Sigmoid colon (tissue), 4 donors: ENCODE results near the gene OR1N1.

Experiments used
- CTCF ChIP-seq, 4 experiments: fragments of 450-650 bp in 3 of 4; fragments of 200-600 bp in 1 of 4; IDR thresholded peaks; one replicate each; pipeline ENCODE4 v1.5.1; 2016 to 2019; ENCODE audit warnings: antibody characterized with exemption in 4 of 4, mild to moderate bottlenecking in 3 of 4, moderate library complexity in 2 of 4
- POLR2A ChIP-seq, 2 donors: fragments of 450-650 bp; IDR thresholded peaks; one replicate each; pipeline ENCODE4 v1.6.1; 2016; ENCODE audit warnings: antibody characterized with exemption in 2 of 2, mild to moderate bottlenecking in 2 of 2, moderate library complexity in 2 of 2
- POLR2AphosphoS5 ChIP-seq, 4 donors: sonication (generic); formaldehyde crosslinking; IDR thresholded peaks; one replicate each; pipeline ENCODE4 v1.6.1; 2017; ENCODE audit warnings: antibody characterized with exemption in 4 of 4

- TF ChIP-seq CTCF (IDR thresholded peaks at IDR 0.05) (no peak), POLR2A (IDR thresholded peaks at IDR 0.05) (no peak), POLR2AphosphoS5 (IDR thresholded peaks at IDR 0.05) (no peak)
Measured at GRCh38 chr9:122572456-122572855, 45.4 kb upstream of the OR1N1 start.
